ENCODE results near the gene ROBO2.

The ROBO2 gene

GRCh38 chr3:77626157-77626556, 586.3 kb downstream of the ROBO2 start:
- H3K4me3 ChIP-seq (ENCODE audit: low read length) = no peak overlapping the region
- DNase-seq (ENCODE audit: low read depth) = no peak
- TF ChIP-seq, protein P1, sequence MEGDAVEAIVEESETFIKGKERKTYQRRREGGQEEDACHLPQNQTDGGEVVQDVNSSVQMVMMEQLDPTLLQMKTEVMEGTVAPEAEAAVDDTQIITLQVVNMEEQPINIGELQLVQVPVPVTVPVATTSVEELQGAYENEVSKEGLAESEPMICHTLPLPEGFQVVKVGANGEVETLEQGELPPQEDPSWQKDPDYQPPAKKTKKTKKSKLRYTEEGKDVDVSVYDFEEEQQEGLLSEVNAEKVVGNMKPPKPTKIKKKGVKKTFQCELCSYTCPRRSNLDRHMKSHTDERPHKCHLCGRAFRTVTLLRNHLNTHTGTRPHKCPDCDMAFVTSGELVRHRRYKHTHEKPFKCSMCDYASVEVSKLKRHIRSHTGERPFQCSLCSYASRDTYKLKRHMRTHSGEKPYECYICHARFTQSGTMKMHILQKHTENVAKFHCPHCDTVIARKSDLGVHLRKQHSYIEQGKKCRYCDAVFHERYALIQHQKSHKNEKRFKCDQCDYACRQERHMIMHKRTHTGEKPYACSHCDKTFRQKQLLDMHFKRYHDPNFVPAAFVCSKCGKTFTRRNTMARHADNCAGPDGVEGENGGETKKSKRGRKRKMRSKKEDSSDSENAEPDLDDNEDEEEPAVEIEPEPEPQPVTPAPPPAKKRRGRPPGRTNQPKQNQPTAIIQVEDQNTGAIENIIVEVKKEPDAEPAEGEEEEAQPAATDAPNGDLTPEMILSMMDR (conservative IDR thresholded peaks at IDR 0.05; ENCODE audit: low read length) = no peak

DNA sequence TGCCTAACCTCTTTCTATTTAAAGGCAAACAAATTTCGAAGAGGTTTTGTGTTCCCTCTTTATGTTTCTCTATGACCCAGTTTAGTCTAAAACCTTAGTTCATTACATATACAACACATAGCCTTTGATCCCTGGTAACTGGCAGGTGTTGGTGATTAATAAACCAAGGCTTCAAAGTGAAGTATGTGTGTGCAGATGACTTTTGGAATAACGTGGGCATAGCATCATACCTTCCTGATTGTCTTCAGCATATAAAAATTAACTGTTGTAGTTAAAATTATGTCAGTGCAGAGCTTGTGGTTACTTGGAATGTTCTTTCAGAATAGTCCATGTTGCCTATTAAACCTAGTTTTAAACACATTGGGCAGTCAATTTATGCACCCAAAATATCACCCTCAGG, 608.3 kb downstream of the ROBO2 start:
- TF ChIP-seq, protein P1 (conservative IDR thresholded peaks at IDR 0.05; ENCODE audit: low read length) = no peak
- no peak overlapping the region for H3K4me3 ChIP-seq (ENCODE audit: low read length)
- DNase-seq (ENCODE audit: low read depth) = no peak

- H3K4me3 ChIP-seq (ENCODE audit: low read length) = no peak overlapping the region
- TF ChIP-seq, protein P1 (conservative IDR thresholded peaks at IDR 0.05; ENCODE audit: low read length) = no peak
- no peak for DNase-seq (ENCODE audit: low read depth)
Measured at GRCh38 chr3:77648664-77649063, 608.8 kb downstream of the ROBO2 start.

DNA sequence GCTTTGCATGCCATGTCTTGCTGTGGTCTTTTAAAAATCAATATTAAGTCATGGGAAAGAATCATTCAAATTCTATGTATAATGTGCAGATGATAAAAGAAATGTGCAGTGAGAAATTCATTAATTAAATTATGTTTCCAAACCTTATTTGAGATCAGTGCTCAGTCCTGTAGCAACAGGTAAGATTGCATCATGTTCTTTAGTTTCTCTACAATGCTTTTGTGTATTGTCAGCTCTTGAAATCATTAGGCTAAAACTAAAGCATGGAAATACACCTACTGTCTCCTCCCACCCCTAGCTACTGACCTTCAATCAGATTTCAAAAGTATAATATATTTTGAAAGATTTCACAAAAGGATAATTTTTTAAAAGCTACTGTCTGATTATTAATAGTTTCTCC, 612.7 kb downstream of the ROBO2 start:
- H3K4me3 ChIP-seq (ENCODE audit: low read length) = no peak overlapping the region
- no peak for DNase-seq (ENCODE audit: low read depth)
- TF ChIP-seq, protein P1 (conservative IDR thresholded peaks at IDR 0.05; ENCODE audit: low read length) = no peak

DNA sequence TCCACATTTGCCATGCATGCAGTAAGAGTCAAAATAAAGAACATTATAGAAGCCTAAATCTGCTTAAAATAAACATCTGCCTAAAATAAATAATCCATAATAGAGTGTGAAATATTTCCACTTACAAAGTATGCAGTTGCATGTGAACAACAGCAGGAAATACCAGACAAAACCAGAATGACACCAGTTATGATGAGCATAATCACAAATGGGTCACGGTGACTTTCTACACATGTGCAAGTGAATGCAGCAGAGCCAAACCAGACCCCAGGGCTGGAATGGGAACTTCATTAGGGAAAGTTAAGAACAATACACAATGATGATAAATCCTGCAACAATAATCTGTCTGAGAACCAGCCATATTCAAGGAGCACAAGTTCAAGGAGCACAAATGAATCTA, 615.5 kb downstream of the ROBO2 start:
- peak; percentile 2 for DNase-seq (ENCODE audit: low read depth)
- TF ChIP-seq, protein P1 (conservative IDR thresholded peaks at IDR 0.05; ENCODE audit: low read length) = no peak
- H3K4me3 ChIP-seq (ENCODE audit: low read length) = no peak overlapping the region

DNA sequence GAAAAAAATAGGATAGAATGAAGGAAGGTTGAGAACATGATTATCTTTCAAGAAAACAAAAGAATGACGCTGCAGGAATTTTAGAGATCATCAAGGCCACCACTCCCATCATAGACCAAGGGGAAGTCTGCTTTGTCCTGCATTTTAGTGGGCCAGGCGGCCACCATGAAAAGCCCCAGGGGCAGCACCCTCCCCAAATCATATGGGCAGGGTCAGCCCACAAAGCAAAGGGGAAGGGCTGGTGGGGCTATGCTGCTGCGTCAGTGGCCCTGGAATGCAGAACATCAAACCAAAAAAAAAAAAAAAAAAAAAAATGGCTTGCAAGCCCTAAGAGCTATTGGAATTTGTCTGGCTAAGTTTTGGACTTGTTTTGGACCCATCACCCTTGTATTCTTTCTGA, 620.8 kb downstream of the ROBO2 start:
- no peak for DNase-seq (ENCODE audit: low read depth)
- TF ChIP-seq, protein P1 (conservative IDR thresholded peaks at IDR 0.05; ENCODE audit: low read length) = no peak
- H3K4me3 ChIP-seq (ENCODE audit: low read length) = no peak overlapping the region

- no peak overlapping the region for H3K4me3 ChIP-seq (ENCODE audit: low read length)
- TF ChIP-seq, protein P1 (conservative IDR thresholded peaks at IDR 0.05; ENCODE audit: low read length) = no peak
- no peak for DNase-seq (ENCODE audit: low read depth)
Measured at GRCh38 chr3:77667901-77668300, 628.0 kb downstream of the ROBO2 start.

All from AG10803 (cell line).